Fibroblast of mammary gland (primary cell): ENCODE results near the gene HIRA.

ENCODE experiments used
- DNase-seq: peaks from one replicate; pipeline ENCODE4 v3.0.0-alpha.2; 2010; ENCODE audit warnings: low read depth
- H3K4me3 ChIP-seq: 2 replicates; pipeline ENCODE4 v1.5.1; 2011; ENCODE audit warnings: low read depth, mild to moderate bottlenecking, low read length, moderate library complexity; ENCODE audit not compliant: control insufficient read depth
- CTCF ChIP-seq: conservative IDR thresholded peaks from 2 replicates; pipeline ENCODE4 v1.5.1; 2011; ENCODE audit warnings: low read depth, low read length, inconsistent platforms; ENCODE audit not compliant: control insufficient read depth, insufficient read depth

The HIRA gene

GRCh38 chr22:19402642-19403191, 28.8 kb downstream of the HIRA start:
- no peak for TF ChIP-seq CTCF
- no peak overlapping the region for H3K4me3 ChIP-seq
- no peak for DNase-seq

GRCh38 chr22:19401483-19401882, 30.1 kb downstream of the HIRA start:
- DNase-seq: no peak
- no peak overlapping the region for H3K4me3 ChIP-seq
- TF ChIP-seq CTCF: no peak

- no peak overlapping the region for H3K4me3 ChIP-seq
- TF ChIP-seq CTCF: no peak
These were observed 30.7 kb downstream of the HIRA start for GRCh38 chr22:19400881-19401280.

GRCh38 chr22:19398652-19399051, 32.9 kb downstream of the HIRA start:
- no peak for DNase-seq
- H3K4me3 ChIP-seq: no peak overlapping the region
- TF ChIP-seq CTCF: no peak

More at GRCh38 chr22:19400881-19401280, 30.7 kb downstream of the HIRA start:
- no peak for DNase-seq

DNA sequence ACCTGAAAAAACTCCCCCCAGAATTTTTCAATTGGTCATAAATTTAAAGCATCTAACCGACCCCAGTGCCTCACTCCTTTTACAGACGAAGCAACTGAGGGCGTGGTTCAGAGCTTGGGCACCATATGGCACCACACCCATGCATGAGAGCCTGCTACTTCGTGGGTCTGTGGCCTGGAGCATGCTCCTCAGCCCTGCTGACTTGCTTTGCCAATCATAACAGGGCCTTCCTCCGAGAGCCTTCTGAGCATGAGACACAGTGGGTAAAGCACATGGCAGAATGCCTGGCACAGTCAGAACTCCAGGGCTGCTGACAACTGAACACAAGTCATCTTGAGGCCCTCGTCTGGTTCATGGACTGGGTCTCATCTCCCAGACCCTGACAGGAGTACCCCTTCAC, 33.3 kb downstream of the HIRA start:
- peak; percentile 25 for DNase-seq
- H3K4me3 ChIP-seq: no peak overlapping the region
- TF ChIP-seq CTCF: no peak

- DNase-seq: no peak
- no peak for TF ChIP-seq CTCF
- no peak overlapping the region for H3K4me3 ChIP-seq
These were observed 33.8 kb downstream of the HIRA start for GRCh38 chr22:19397734-19398104.
